Trophoblast cell (in vitro differentiated cells and primary cell): Measurements from ENCODE around the gene CCDC182.

Source experiments
- DNase-seq, 2 donors: peaks; one replicate each; pipeline ENCODE4 v3.0.0-alpha.2; 2016
- H2AFZ ChIP-seq: 2 replicates; pipeline ENCODE4 v1.6.1; 2013; ENCODE audit warnings: low read length, moderate library complexity, mild to moderate bottlenecking; ENCODE audit not compliant: insufficient read depth, poor library complexity
- H2AK5ac ChIP-seq: 2 replicates; pipeline ENCODE4 v1.6.1; 2013; ENCODE audit warnings: mild to moderate bottlenecking, low read length
- H2BK120ac ChIP-seq: 2 replicates; pipeline ENCODE4 v1.6.1; 2013; ENCODE audit warnings: low read length, mild to moderate bottlenecking, moderate library complexity; ENCODE audit not compliant: insufficient read depth, poor library complexity
- H2BK12ac ChIP-seq: 2 replicates; pipeline ENCODE4 v1.6.1; 2013; ENCODE audit warnings: mild to moderate bottlenecking, low read length, moderate library complexity
- H2BK5ac ChIP-seq: 2 replicates; pipeline ENCODE4 v1.6.1; 2013; ENCODE audit warnings: low read length, low read depth, moderate library complexity, mild to moderate bottlenecking; ENCODE audit not compliant: poor library complexity
- H3K14ac ChIP-seq: 2 replicates; pipeline ENCODE4 v1.6.1; 2013; ENCODE audit warnings: mild to moderate bottlenecking, low read length
- H3K18ac ChIP-seq: 2 replicates; pipeline ENCODE4 v1.6.1; 2013; ENCODE audit warnings: mild to moderate bottlenecking, low read length
- H3K23ac ChIP-seq: 2 replicates; pipeline ENCODE4 v1.6.1; 2013; ENCODE audit warnings: low read length
- H3K27ac ChIP-seq: 2 replicates; pipeline ENCODE4 v1.5.1; 2013; ENCODE audit warnings: low read depth, mild to moderate bottlenecking, inconsistent platforms, low read length, moderate library complexity
- H3K27me3 ChIP-seq: 2 replicates; pipeline ENCODE4 v1.6.1; 2013; ENCODE audit warnings: inconsistent platforms, mild to moderate bottlenecking, low read length, moderate library complexity; ENCODE audit not compliant: insufficient read depth
- H3K36me3 ChIP-seq, 2 experiments: 1 replicate in 1 of 2; 2 replicates in 1 of 2; pipeline ENCODE4 v1.6.1; 2013; ENCODE audit warnings: low read length in 2 of 2, mild to moderate bottlenecking in 2 of 2, moderate library complexity in 1 of 2; ENCODE audit not compliant: insufficient read depth in 2 of 2, control insufficient read depth in 1 of 2
- H3K4ac ChIP-seq: 2 replicates; pipeline ENCODE4 v1.6.1; 2013; ENCODE audit warnings: low read depth, mild to moderate bottlenecking, low read length, moderate library complexity
- H3K4me1 ChIP-seq, 2 experiments: 1 replicate in 1 of 2; 2 replicates in 1 of 2; pipeline ENCODE4 v1.6.1; 2013; ENCODE audit warnings: low read length in 2 of 2, mild to moderate bottlenecking in 2 of 2, moderate library complexity in 1 of 2; ENCODE audit not compliant: insufficient read depth in 2 of 2, control insufficient read depth in 1 of 2
- H3K4me2 ChIP-seq: 2 replicates; pipeline ENCODE4 v1.6.1; 2013; ENCODE audit warnings: inconsistent platforms, mild to moderate bottlenecking, low read length, moderate library complexity
- H3K4me3 ChIP-seq: 2 replicates; pipeline ENCODE4 v1.5.1; 2013; ENCODE audit warnings: mild to moderate bottlenecking, low read depth, low read length, inconsistent platforms
- H3K79me1 ChIP-seq: one replicate; pipeline ENCODE4 v1.6.1; 2013; ENCODE audit warnings: low read length
- H3K79me2 ChIP-seq: 2 replicates; pipeline ENCODE4 v1.6.1; 2013; ENCODE audit warnings: low read length, mild to moderate bottlenecking; ENCODE audit not compliant: control insufficient read depth, insufficient read depth, poor library complexity
- H3K9ac ChIP-seq: 2 replicates; pipeline ENCODE4 v1.6.1; 2013; ENCODE audit warnings: mild to moderate bottlenecking, low read length
- H3K9me3 ChIP-seq: 2 replicates; pipeline ENCODE4 v1.6.1; 2013; ENCODE audit warnings: low read depth, mild to moderate bottlenecking, control low read depth, inconsistent platforms, low read length; ENCODE audit not compliant: insufficient read depth
- H4K12ac ChIP-seq: 2 replicates; pipeline ENCODE4 v1.6.1; 2013; ENCODE audit warnings: low read depth, mild to moderate bottlenecking, low read length, moderate library complexity
- H4K8ac ChIP-seq: 2 replicates; pipeline ENCODE4 v1.6.1; 2013; ENCODE audit warnings: low read depth, mild to moderate bottlenecking, low read length, moderate library complexity
- H4K91ac ChIP-seq: one replicate; pipeline ENCODE4 v1.6.1; 2013; ENCODE audit warnings: low read depth, mild to moderate bottlenecking, low read length, moderate library complexity
- WGBS: extraction: QIAGEN DNeasy Blood & Tissue Kit; methylation state at CpG from one replicate; pipeline ENCODE4 v1.1.7; 2013; ENCODE audit warnings: missing lambda C conversion rate; ENCODE audit not compliant: insufficient read length, insufficient coverage; ENCODE audit errors: extremely low coverage; 5-methylcytosine and 5-hydroxymethylcytosine counted together

The CCDC182 gene

GRCh38 chr17:57740235-57740528, 4.9 kb downstream of the CCDC182 start:
- no peak overlapping the region for H4K91ac ChIP-seq
- H2BK12ac ChIP-seq = peak overlapping the region; percentile 9

GRCh38 chr17:57739402-57740234, 5.5 kb downstream of the CCDC182 start:
- no peaks in the 10 kb centered on the region for H3K36me3 ChIP-seq
- H3K79me1 ChIP-seq = no peaks in the 10 kb centered on the region
- DNase-seq = peak; percentile 22 to 72
- no peak overlapping the region for H2BK120ac ChIP-seq
- H4K12ac ChIP-seq = no peak overlapping the region
- no peaks in the 10 kb centered on the region for H3K27me3 ChIP-seq
- H4K8ac ChIP-seq = no peak overlapping the region
- no peak overlapping the region for H3K14ac ChIP-seq
- WGBS = no CpG with 5 or more reads among the region's 1 CpG
- no peak overlapping the region for H3K4me2 ChIP-seq
- no peak overlapping the region for H2AK5ac ChIP-seq
- H3K79me2 ChIP-seq = no peaks in the 10 kb centered on the region
- no peak overlapping the region for H2AFZ ChIP-seq
- peak overlapping the region; percentile 26 for H4K91ac ChIP-seq
- H2BK12ac ChIP-seq = peak overlapping the region; percentile 23
- no peak overlapping the region for H2BK5ac ChIP-seq
- H3K9ac ChIP-seq = no peak overlapping the region
- H3K23ac ChIP-seq = no peak overlapping the region
- H3K18ac ChIP-seq = no peak overlapping the region
- peaks cover 0 to 2% of the 10 kb centered on the region in 2 experiments for H3K4me1 ChIP-seq
- no peak overlapping the region for H3K4ac ChIP-seq
- no peak overlapping the region for H3K4me3 ChIP-seq
- no peaks in the 10 kb centered on the region for H3K9me3 ChIP-seq
- no peak overlapping the region for H3K27ac ChIP-seq

More at GRCh38 chr17:57740235-57740528, 4.9 kb downstream of the CCDC182 start:
- H3K14ac ChIP-seq = no peak overlapping the region
- H3K18ac ChIP-seq = no peak overlapping the region
- H2BK120ac ChIP-seq = no peak overlapping the region
- H2AK5ac ChIP-seq = no peak overlapping the region
- no CpG with 5 or more reads among the region's 2 CpGs for WGBS
- no peak overlapping the region for H3K27ac ChIP-seq
- H3K9me3 ChIP-seq = no peaks in the 10 kb centered on the region
- no peaks in the 10 kb centered on the region for H3K79me1 ChIP-seq
- no peak overlapping the region for H4K12ac ChIP-seq
- no peak overlapping the region for H3K23ac ChIP-seq
- H4K8ac ChIP-seq = no peak overlapping the region
- no peak overlapping the region for H3K4me3 ChIP-seq
- H3K4ac ChIP-seq = no peak overlapping the region
- no peak for DNase-seq
- H3K27me3 ChIP-seq = no peaks in the 10 kb centered on the region
- H2AFZ ChIP-seq = no peak overlapping the region
- H2BK5ac ChIP-seq = no peak overlapping the region
- H3K36me3 ChIP-seq = no peaks in the 10 kb centered on the region
- H3K4me2 ChIP-seq = no peak overlapping the region
- no peak overlapping the region for H3K9ac ChIP-seq
- H3K79me2 ChIP-seq = no peaks in the 10 kb centered on the region
- peaks cover 0 to 2% of the 10 kb centered on the region in 2 experiments for H3K4me1 ChIP-seq

GRCh38 chr17:57737450-57737849, 7.6 kb downstream of the CCDC182 start:
- Histone ChIP-seq H3K36me3 (no peaks in the 10 kb centered on the region), H2BK12ac (peak overlapping the region; percentile 38), H3K23ac (no peak overlapping the region), H3K9me3 (no peaks in the 10 kb centered on the region), H3K14ac (no peak overlapping the region), H4K91ac (no peak overlapping the region), H3K18ac (no peak overlapping the region), H3K27me3 (no peaks in the 10 kb centered on the region), H3K4me2 (no peak overlapping the region), H3K9ac (no peak overlapping the region), H2AK5ac (no peak overlapping the region), H2BK5ac (no peak overlapping the region), H3K4me3 (no peak overlapping the region), H3K27ac (no peak overlapping the region), H3K4me1 (peaks cover 0 to 2% of the 10 kb centered on the region in 2 experiments), H3K4ac (no peak overlapping the region), H2BK120ac (no peak overlapping the region), H4K8ac (no peak overlapping the region), H2AFZ (no peak overlapping the region), H3K79me2 (no peaks in the 10 kb centered on the region), H4K12ac (no peak overlapping the region), H3K79me1 (no peaks in the 10 kb centered on the region)
- no peak for DNase-seq
- no CpG with 5 or more reads among the region's 3 CpGs for WGBS

GRCh38 chr17:57735707-57736106, 9.4 kb downstream of the CCDC182 start:
- H3K27me3 ChIP-seq = no peaks in the 10 kb centered on the region
- no peak overlapping the region for H4K8ac ChIP-seq
- H3K23ac ChIP-seq = no peak overlapping the region
- H4K91ac ChIP-seq = no peak overlapping the region
- no peak for DNase-seq
- H3K4me3 ChIP-seq = no peak overlapping the region
- no peak overlapping the region for H3K4ac ChIP-seq
- H3K27ac ChIP-seq = no peak overlapping the region
- no peak overlapping the region for H3K14ac ChIP-seq
- no peak overlapping the region for H2BK120ac ChIP-seq
- H2BK5ac ChIP-seq = no peak overlapping the region
- no peak overlapping the region for H2AK5ac ChIP-seq
- H3K4me1 ChIP-seq = peaks cover 0 to 2% of the 10 kb centered on the region in 2 experiments
- H4K12ac ChIP-seq = no peak overlapping the region
- no peak overlapping the region for H2AFZ ChIP-seq
- H3K18ac ChIP-seq = no peak overlapping the region
- no peaks in the 10 kb centered on the region for H3K36me3 ChIP-seq
- H3K9me3 ChIP-seq = no peaks in the 10 kb centered on the region
- no peaks in the 10 kb centered on the region for H3K79me2 ChIP-seq
- H3K9ac ChIP-seq = no peak overlapping the region
- no peak overlapping the region for H2BK12ac ChIP-seq
- H3K79me1 ChIP-seq = no peaks in the 10 kb centered on the region
- WGBS = no CpG with 5 or more reads among the region's 6 CpGs
- no peak overlapping the region for H3K4me2 ChIP-seq
